Activated gamma-delta T cell treated with Interleukin-2 at 50 U/mL for 16 hours (primary cell): Measurements from ENCODE around the gene TSHZ2.

Experiments used
- DNase-seq: peaks from one replicate; pipeline ENCODE4 v3.0.0-alpha.2; 2020

The TSHZ2 gene

DNA sequence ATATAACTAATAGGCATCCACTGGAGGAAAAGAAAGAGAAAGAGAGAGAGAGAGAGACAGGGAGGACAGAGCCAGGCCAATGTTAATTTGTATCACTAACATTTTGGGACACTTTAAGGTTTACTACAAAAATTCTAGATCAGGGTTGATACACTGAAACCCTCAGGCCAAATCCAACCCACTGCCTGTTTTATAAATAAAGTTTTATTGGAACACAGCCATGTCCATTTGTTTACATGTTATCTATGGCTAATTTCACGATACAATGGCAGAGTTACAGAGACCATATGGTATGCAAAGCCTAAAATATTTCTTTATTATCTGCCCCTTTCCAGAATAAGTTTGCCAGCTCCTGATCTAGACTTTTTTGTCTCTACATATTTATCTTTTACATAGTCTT is 357.6 kb downstream of the TSHZ2 start:
- DNase-seq: no peak

- DNase-seq: no peak
Observed at GRCh38 chr20:53330601-53331140, 358.5 kb downstream of the TSHZ2 start.

DNA sequence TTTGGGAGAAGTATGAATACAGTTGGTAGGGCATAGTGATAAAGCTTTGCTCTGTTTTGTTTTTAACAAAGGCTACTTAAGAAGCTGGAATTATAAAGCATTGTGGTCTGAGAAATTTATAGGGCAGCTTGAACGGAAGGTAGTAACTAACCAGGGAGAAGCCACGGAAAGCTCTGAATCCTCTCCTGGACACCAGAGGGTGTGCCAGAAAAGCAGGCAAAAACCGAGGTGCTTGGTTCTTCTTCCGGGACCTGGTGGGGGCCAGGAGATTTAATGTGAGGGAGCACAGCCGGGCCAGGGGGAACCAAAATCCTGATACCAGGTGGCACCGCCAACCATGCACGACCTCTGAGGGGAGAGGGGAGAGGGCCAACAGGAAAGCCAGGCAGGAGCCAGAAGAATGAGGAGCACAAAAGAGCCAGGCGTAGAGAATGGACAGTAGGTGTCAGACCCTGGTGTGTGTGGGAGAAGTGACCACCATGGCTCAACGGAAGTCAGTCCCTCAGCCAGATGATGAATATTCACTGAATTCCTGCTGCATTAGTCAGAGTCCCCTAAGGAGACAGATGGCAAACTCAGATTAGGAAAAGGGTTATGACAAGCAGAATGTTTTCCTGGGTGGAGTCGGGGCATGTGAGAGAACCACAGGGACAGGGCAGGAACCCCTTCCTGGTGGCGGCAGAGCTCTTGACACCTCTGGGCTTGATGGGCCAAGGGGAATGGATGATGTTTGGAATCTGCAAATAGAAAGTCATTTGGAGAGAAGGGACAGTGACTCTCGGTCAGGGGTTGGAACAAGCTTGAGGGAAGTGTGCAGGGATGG is 359.2 kb downstream of the TSHZ2 start:
- no peak for DNase-seq

DNA sequence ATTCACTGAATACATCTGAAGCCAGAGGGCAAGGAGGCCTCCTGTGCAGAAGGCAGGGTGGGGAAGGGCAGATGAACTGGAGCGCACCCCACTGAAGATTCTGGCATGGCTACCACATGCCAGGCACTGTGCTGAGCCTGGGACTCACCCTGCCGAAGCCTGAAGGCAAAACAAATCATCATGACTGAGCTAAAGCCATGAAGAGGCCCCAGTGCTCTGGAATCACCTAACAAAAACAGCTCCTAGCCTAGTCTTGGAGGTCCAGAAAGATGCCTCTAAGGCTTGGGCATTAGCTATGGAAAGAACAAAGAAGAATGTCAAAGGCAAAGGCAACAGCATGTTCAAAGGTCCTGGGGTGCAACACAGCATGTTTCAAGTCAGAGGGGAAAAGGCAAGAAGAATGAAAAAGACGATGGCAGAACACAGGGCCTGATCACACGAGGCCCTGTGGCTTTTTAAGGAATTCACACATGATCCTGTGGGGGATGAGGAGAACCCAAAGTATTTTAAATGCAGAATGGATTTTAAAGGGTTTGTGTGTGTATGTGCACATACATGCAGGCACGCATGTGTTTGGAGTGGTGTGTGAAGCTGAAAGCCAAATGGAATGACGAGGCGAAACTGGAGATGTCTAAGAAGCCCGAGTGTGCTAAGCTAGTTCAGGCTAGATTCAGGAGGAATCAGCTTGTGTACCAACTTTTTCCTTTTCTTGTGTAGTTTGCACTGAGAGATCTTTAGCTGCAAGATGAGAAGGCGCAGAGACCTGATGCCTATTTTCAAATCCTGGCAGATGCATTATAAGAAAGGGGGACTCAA is 360.1 kb downstream of the TSHZ2 start:
- no peak for DNase-seq

GRCh38 chr20:53334861-53335260 is 362.7 kb downstream of the TSHZ2 start:
- no peak for DNase-seq

- DNase-seq: no peak
Observed at GRCh38 chr20:53335555-53335954, 363.4 kb downstream of the TSHZ2 start.

DNA sequence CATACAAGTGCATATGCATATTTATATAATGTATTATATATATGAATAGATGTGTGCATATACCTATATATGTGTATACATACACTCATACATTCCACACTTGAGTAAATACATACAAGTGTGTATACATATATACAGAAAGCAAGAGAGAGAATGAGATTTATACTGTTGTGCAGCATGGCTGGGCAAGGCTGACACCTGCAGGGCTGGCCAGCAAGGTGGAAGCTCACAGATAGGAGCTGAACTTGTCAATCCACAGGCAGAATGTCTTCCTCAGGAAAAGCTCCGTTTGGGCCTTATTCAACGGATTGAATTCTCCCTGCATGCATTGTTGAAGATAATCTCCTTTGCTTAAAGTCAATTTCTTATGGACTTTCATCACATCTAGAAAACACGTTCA is 364.7 kb downstream of the TSHZ2 start:
- no peak for DNase-seq

GRCh38 chr20:53337390-53338101 is 365.4 kb downstream of the TSHZ2 start:
- no peak for DNase-seq

DNA sequence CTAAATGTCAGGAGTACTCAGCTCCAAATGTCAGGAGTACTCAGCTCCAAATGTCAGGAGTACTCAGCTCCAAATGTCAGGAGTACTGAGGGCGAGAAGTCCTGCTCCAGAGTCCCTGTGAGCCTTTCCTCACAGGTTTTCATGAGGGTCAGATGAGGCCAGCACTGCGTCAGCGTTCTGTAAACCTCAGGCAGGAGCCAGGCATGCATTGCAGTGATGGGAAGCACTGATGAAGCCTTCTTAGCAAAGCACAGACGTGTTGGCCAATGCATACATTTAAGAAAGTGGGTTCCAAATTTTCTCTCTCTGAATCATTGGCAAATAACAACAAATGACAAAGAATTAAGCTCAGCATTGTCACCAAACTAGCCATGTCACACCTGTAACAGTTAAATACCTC is 366.6 kb downstream of the TSHZ2 start:
- DNase-seq: no peak

- no peak for DNase-seq
Observed at GRCh38 chr20:53342429-53342828, 370.3 kb downstream of the TSHZ2 start.

GRCh38 chr20:53343448-53343847 is 371.3 kb downstream of the TSHZ2 start:
- no peak for DNase-seq

GRCh38 chr20:53344891-53345290 is 372.7 kb downstream of the TSHZ2 start:
- no peak for DNase-seq

DNA sequence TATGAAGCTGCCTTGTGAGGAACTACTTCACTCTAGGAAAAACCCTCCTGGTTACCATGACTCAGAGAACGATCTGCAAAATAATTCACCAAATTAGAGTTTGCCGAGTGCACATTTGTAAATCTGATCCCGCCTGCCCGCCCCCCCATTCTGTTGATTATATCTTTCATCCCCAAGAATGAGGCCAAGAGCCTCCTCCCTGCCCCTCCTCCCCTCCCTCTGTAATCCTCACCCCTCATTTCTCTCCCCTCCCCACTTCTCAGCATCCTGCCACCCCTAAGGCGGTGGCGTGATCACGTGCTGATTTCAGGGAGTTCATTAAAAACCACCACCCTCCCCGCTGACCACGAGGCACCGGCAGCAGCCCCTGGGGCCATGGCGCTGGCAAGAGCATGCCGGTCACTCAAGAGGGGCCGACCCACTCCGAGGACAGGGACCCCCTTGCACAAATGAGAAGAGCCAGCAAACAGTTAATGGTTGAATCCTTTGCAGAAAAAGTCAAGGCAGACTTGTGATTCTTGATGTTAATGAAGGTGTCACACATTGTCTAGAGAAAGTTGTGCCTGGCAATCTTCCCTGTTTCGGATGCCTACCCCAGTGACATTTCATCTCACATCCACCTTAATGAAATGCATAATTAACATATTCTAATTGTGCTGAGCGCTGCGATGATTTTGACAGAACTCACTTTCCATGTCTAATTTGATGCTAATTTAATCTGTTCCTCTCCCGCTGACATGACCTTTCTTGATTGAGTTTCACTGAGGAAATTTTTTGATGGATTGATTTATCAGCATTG is 373.6 kb downstream of the TSHZ2 start:
- no peak for DNase-seq

GRCh38 chr20:53346335-53346648 is 374.1 kb downstream of the TSHZ2 start:
- DNase-seq: no peak

DNA sequence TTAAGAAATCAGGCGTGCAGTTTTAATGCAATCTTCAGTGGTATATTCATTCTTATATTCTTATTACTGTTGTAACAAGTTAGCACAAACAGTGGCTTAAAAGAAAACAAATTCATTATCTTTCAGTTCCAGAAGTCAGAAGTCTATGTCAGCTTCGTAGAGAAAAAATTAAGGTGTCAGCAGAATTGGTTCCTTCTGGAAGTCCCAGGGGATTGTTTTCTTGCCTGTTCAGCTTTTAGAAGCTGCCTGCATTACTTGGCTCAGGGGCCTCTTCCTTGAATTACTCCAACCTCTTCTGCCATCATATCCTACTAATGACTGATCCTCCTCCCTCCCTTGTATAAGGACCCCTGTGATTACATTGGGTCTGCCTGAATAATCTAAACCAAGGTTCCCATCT is 377.6 kb downstream of the TSHZ2 start:
- no peak for DNase-seq

- DNase-seq: no peak
Observed at GRCh38 chr20:53352727-53353440, 380.7 kb downstream of the TSHZ2 start.

DNA sequence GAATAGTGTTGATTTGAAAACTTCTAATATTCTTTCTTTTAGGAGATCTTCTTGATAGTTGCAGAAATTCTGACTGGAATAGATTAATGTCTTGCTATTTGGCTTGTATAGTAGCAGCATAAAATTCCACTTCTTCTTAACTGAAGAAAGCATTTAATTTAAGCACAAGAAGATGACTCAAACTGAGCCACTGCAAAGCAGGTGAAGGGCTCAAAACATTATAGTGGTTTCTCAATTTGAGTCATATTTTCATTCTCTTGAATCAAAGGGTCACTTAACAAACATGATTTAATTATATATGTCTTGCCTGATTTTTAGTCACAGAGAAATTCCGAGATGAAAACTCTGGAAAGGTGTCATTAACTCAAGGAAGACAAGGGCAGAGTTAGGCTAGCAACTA is 382.2 kb downstream of the TSHZ2 start:
- no peak for DNase-seq

- no peak for DNase-seq
Observed at GRCh38 chr20:53355790-53356189, 383.6 kb downstream of the TSHZ2 start.

GRCh38 chr20:53359425-53359824 is 387.3 kb downstream of the TSHZ2 start:
- no peak for DNase-seq

DNA sequence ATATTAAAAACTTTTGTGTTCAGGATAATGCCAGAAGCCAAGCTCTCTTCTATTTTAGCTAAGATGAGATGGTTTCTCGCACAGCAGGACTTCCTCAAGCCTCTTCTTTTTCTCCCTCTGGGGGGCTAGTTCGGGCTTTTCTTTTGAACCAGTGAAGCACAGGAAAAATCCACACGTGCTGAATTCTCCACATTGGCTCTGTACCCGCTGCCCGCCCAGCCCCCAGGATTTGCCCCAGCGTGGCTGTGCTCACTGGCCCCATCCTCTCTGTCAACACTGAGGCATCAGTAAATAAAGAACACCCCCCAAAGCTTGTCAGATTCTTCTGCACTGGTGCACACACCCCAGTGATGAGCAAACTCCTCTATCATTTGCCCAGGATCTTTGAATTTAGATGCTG is 388.7 kb downstream of the TSHZ2 start:
- DNase-seq: no peak

GRCh38 chr20:53362736-53363135 is 390.6 kb downstream of the TSHZ2 start:
- DNase-seq: no peak

GRCh38 chr20:53364646-53365045 is 392.5 kb downstream of the TSHZ2 start:
- DNase-seq: no peak
